ENCODE measurements around the gene TNIK.

Gene TNIK

GRCh38 chr3:171064461-171064860, 395.7 kb downstream of the TNIK start:
- DNase-seq (ENCODE audit: low read depth), result no peak
- no peak overlapping the region for H3K4me3 ChIP-seq (ENCODE audit: low read depth, low read length)
- TF ChIP-seq POLR2A (IDR thresholded peaks at IDR 0.05; ENCODE audit: extremely low read depth, insufficient read length) (no peak), MAX (IDR thresholded peaks at IDR 0.05; ENCODE audit: low read depth, low read length) (no peak), MYC (IDR thresholded peaks at IDR 0.05; ENCODE audit: low read depth, low read length) (no peak), CTCF (IDR thresholded peaks at IDR 0.05; ENCODE audit: low read depth, low read length) (no peak)

- H3K4me3 ChIP-seq (ENCODE audit: low read depth, low read length), result no peak overlapping the region
- TF ChIP-seq POLR2A (IDR thresholded peaks at IDR 0.05; ENCODE audit: extremely low read depth, insufficient read length) (no peak), MYC (IDR thresholded peaks at IDR 0.05; ENCODE audit: low read depth, low read length) (no peak), MAX (IDR thresholded peaks at IDR 0.05; ENCODE audit: low read depth, low read length) (no peak)
- no peak for DNase-seq (ENCODE audit: low read depth)
These were observed 398.5 kb downstream of the TNIK start for GRCh38 chr3:171061749-171062148.

GRCh38 chr3:171059978-171060377, 400.2 kb downstream of the TNIK start:
- H3K4me3 ChIP-seq (ENCODE audit: low read depth, low read length), result no peak overlapping the region
- no peak for DNase-seq (ENCODE audit: low read depth)
- TF ChIP-seq MAX (IDR thresholded peaks at IDR 0.05; ENCODE audit: low read depth, low read length), result no peak
- TF ChIP-seq CTCF (IDR thresholded peaks at IDR 0.05; ENCODE audit: low read depth, low read length), result no peak
- TF ChIP-seq POLR2A (IDR thresholded peaks at IDR 0.05; ENCODE audit: extremely low read depth, insufficient read length), result no peak
- TF ChIP-seq MYC (IDR thresholded peaks at IDR 0.05; ENCODE audit: low read depth, low read length), result no peak

GRCh38 chr3:171058873-171059603, 401.2 kb downstream of the TNIK start:
- H3K4me3 ChIP-seq (ENCODE audit: low read depth, low read length), result no peak overlapping the region
- TF ChIP-seq POLR2A (IDR thresholded peaks at IDR 0.05; ENCODE audit: extremely low read depth, insufficient read length), result no peak
- TF ChIP-seq MAX (IDR thresholded peaks at IDR 0.05; ENCODE audit: low read depth, low read length), result no peak
- TF ChIP-seq MYC (IDR thresholded peaks at IDR 0.05; ENCODE audit: low read depth, low read length), result no peak
- TF ChIP-seq CTCF (IDR thresholded peaks at IDR 0.05; ENCODE audit: low read depth, low read length), result no peak
- DNase-seq (ENCODE audit: low read depth), result no peak

- TF ChIP-seq MAX (IDR thresholded peaks at IDR 0.05; ENCODE audit: low read depth, low read length) (no peak), CTCF (IDR thresholded peaks at IDR 0.05; ENCODE audit: low read depth, low read length) (no peak), POLR2A (IDR thresholded peaks at IDR 0.05; ENCODE audit: extremely low read depth, insufficient read length) (no peak), MYC (IDR thresholded peaks at IDR 0.05; ENCODE audit: low read depth, low read length) (no peak)
- no peak for DNase-seq (ENCODE audit: low read depth)
- no peak overlapping the region for H3K4me3 ChIP-seq (ENCODE audit: low read depth, low read length)
These were observed 402.1 kb downstream of the TNIK start for GRCh38 chr3:171058058-171058457.

- H3K4me3 ChIP-seq (ENCODE audit: low read depth, low read length), result no peak overlapping the region
- DNase-seq (ENCODE audit: low read depth), result no peak
- no peak for TF ChIP-seq MYC (IDR thresholded peaks at IDR 0.05; ENCODE audit: low read depth, low read length)
- TF ChIP-seq MAX (IDR thresholded peaks at IDR 0.05; ENCODE audit: low read depth, low read length), result no peak
- no peak for TF ChIP-seq CTCF (IDR thresholded peaks at IDR 0.05; ENCODE audit: low read depth, low read length)
- no peak for TF ChIP-seq POLR2A (IDR thresholded peaks at IDR 0.05; ENCODE audit: extremely low read depth, insufficient read length)
These were observed 403.1 kb downstream of the TNIK start for GRCh38 chr3:171057072-171057471.

Measured in NB4 (cell line).